Fibroblast of lung (primary cell): ENCODE data around the gene PDZD2.

Experiments
- EZH2 ChIP-seq: IDR thresholded peaks from 2 replicates; pipeline ENCODE4 v1.5.1; 2012; ENCODE audit warnings: low read length, control low read depth, mild to moderate bottlenecking; ENCODE audit errors: missing control alignments
- TF ChIP-seq, protein P1 (sequence below), 2 donors: IDR thresholded peaks in 1 of 2; conservative IDR thresholded peaks in 1 of 2; 1 replicate in 1 of 2; 2 replicates in 1 of 2; pipeline ENCODE4 v1.5.1; 2011 to 2012; ENCODE audit warnings: low read length in 2 of 2, control low read depth in 1 of 2, inconsistent platforms in 1 of 2, low read depth in 1 of 2, mild to moderate bottlenecking in 1 of 2

GRCh38 chr5:31921852-31922305 is 282.9 kb downstream of the PDZD2 start:
- TF ChIP-seq, protein P1, sequence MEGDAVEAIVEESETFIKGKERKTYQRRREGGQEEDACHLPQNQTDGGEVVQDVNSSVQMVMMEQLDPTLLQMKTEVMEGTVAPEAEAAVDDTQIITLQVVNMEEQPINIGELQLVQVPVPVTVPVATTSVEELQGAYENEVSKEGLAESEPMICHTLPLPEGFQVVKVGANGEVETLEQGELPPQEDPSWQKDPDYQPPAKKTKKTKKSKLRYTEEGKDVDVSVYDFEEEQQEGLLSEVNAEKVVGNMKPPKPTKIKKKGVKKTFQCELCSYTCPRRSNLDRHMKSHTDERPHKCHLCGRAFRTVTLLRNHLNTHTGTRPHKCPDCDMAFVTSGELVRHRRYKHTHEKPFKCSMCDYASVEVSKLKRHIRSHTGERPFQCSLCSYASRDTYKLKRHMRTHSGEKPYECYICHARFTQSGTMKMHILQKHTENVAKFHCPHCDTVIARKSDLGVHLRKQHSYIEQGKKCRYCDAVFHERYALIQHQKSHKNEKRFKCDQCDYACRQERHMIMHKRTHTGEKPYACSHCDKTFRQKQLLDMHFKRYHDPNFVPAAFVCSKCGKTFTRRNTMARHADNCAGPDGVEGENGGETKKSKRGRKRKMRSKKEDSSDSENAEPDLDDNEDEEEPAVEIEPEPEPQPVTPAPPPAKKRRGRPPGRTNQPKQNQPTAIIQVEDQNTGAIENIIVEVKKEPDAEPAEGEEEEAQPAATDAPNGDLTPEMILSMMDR (conservative IDR thresholded peaks at IDR 0.05 in 1 of 2, IDR thresholded peaks at IDR 0.05 in 1 of 2; ENCODE audit: low read depth in 1 of 2, low read length in 2 of 2), result no peak
- TF ChIP-seq EZH2, result no peak
